OCI-LY3 (cell line): ENCODE measurements around the gene SH2D6.

Source experiments
- H2AFZ ChIP-seq: fragments of 200-600, 300-600 bp; shearing (Covaris generic); 2 replicates; pipeline ENCODE4 v1.6.0; 2014; ENCODE audit warnings: antibody characterized with exemption, low read depth, low read length
- H3K27ac ChIP-seq: fragments of 200-600, 300-600 bp; sonication (generic); 2 replicates; pipeline ENCODE4 v1.5.1; 2014; ENCODE audit warnings: mild to moderate bottlenecking, low read length, moderate library complexity, mixed read lengths
- H3K27me3 ChIP-seq: fragments of 200-600, 300-600 bp; sonication (generic); 2 replicates; pipeline ENCODE4 v1.6.1; 2014; ENCODE audit warnings: low read depth, low read length, mixed read lengths
- H3K36me3 ChIP-seq: fragments of 200-600, 300-600 bp; sonication (generic); replicated peaks from 2 replicates; pipeline ENCODE3; 2014; ENCODE audit warnings: low read depth, low read length, mixed read lengths
- H3K4me1 ChIP-seq: fragments of 300-600, 200-600 bp; sonication (generic); 2 replicates; pipeline ENCODE4 v1.6.1; 2014; ENCODE audit warnings: low read length, mixed read lengths
- H3K4me2 ChIP-seq: fragments of 200-600, 300-600 bp; sonication (generic); 2 replicates; pipeline ENCODE4 v1.6.1; 2014; ENCODE audit warnings: low read length, mixed read lengths
- H3K4me3 ChIP-seq: fragments of 300-600, 200-600 bp; sonication (generic); 2 replicates; pipeline ENCODE4 v1.5.1; 2014; ENCODE audit warnings: antibody characterized with exemption, mild to moderate bottlenecking, low read length, moderate library complexity
- H3K79me2 ChIP-seq: fragments of 300-600, 200-600 bp; shearing (Covaris generic); 2 replicates; pipeline ENCODE4 v1.6.1; 2014; ENCODE audit warnings: mild to moderate bottlenecking, low read length, mixed read lengths
- H3K9ac ChIP-seq: fragments of 300-600, 200-600 bp; shearing (Covaris generic); 2 replicates; pipeline ENCODE4 v1.6.0; 2014; ENCODE audit warnings: mild to moderate bottlenecking, low read length, moderate library complexity
- H3K9me3 ChIP-seq: fragments of 200-600, 300-600 bp; shearing (Covaris generic); 2 replicates; pipeline ENCODE4 v1.6.1; 2014; ENCODE audit warnings: low read length, mixed read lengths; ENCODE audit not compliant: insufficient read depth
- H4K20me1 ChIP-seq: fragments of 200-600, 300-600 bp; sonication (generic); 2 replicates; pipeline ENCODE4 v1.6.1; 2016; ENCODE audit warnings: low read length, mixed read lengths; ENCODE audit not compliant: insufficient read depth
- EZH2phosphoT487 ChIP-seq: fragments of 200-600 bp; shearing (Covaris generic); IDR thresholded peaks from 2 replicates; pipeline ENCODE4 v1.6.1; 2018; ENCODE audit warnings: antibody characterized with exemption, mixed run types, low read depth
- TF ChIP-seq, protein P1 (sequence below): fragments of 200-600, 300-600 bp; sonication (generic); IDR thresholded peaks from 2 replicates; pipeline ENCODE4 v1.5.1; 2014; ENCODE audit warnings: antibody characterized with exemption, low read length, low read depth

The SH2D6 gene

DNA sequence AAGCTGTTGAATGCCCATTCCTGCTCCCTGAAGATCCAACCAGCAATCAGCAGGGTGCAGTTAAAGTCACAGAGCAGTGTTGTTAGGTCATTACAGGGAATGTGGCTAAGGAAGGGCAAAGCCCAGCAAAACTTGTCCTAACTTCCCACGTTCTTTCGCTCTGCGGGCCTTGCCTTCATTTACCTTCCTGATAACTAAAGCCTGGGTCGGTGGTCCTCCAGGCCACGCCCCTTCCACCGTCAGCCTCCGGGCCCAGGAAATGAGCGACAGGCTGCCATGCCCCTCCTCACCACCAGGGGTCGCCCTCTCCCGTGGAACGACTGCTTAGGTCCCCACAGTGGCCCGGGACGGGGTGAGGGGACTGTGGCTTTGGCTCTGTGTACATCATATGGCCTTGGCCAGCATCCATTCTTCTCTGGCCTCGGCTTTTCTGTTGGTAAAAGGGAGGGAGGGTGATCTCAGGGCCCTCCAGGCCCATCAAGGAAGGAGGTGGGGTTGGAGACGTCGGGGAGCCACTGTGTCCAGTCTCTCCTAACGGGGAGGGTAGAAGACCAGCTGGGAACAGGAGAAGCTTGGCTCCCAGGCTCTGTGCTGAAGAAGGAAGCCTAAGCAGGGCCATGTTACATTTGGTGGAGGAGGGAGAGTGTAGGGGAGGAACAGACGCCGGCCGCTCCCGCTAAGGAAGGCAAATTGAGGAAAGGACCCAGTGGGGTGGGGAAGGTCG, 2.2 kb downstream of the SH2D6 start:
- Histone ChIP-seq H3K9me3 (no peaks in the 10 kb centered on the region), H3K4me1 (peaks cover 48% of the 10 kb centered on the region), H3K27ac (peak overlapping the region; percentile 19; the same call in 1 of the 2 replicates), H3K4me3 (peak overlapping the region; percentile 78), H4K20me1 (no peaks in the 10 kb centered on the region), H3K79me2 (peaks cover 5% of the 10 kb centered on the region; the same call in 1 of the 2 replicates), H2AFZ (peak overlapping the region; percentile 91), H3K4me2 (peak overlapping the region; percentile 92), H3K36me3 (no peaks in the 10 kb centered on the region), H3K27me3 (no peaks in the 10 kb centered on the region), H3K9ac (peak overlapping the region; percentile 74)
- TF ChIP-seq, protein P1, sequence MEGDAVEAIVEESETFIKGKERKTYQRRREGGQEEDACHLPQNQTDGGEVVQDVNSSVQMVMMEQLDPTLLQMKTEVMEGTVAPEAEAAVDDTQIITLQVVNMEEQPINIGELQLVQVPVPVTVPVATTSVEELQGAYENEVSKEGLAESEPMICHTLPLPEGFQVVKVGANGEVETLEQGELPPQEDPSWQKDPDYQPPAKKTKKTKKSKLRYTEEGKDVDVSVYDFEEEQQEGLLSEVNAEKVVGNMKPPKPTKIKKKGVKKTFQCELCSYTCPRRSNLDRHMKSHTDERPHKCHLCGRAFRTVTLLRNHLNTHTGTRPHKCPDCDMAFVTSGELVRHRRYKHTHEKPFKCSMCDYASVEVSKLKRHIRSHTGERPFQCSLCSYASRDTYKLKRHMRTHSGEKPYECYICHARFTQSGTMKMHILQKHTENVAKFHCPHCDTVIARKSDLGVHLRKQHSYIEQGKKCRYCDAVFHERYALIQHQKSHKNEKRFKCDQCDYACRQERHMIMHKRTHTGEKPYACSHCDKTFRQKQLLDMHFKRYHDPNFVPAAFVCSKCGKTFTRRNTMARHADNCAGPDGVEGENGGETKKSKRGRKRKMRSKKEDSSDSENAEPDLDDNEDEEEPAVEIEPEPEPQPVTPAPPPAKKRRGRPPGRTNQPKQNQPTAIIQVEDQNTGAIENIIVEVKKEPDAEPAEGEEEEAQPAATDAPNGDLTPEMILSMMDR, result peak; percentile 98
- TF ChIP-seq EZH2phosphoT487, result no peak

DNA sequence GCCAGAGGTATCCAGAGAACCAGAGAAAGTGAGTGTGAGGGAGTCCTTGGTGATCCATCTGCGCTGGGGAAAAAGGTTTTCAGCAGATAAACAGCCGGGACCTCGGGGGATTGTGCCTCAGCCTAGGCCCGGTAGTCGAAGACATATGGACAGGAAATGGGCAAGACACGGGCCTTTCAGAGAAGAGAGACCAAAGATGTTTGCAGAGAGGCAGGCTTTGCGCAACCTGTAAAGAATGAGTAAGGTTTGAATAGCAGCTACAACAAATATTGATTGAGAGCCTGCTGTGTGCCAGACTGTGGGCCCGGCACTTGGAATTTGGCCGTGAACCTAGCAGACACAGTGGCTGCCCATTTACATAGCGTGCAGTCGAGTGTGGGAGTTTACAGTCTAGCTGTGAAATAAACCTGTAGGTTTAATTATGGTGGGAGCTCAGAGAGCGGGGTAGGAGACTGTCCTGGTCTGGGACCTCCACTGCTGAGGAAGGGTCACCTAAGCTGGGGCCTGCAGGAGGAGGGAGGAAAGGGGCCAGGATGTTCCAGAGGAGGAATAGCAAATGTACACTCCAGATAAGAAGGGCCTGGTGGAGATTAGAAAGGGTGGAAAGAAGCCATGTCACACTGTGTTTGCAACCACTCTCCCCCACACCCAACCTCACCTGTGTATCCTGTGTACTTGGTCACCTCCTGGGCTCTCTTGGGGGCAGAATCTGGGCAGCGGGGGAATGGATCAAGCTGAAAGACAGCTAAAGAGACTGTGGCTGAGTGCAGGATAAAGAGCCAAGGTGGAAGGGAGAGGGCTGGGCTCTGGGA, 3.0 kb downstream of the SH2D6 start:
- Histone ChIP-seq H3K4me2 (peak overlapping the region; percentile 92), H4K20me1 (no peaks in the 10 kb centered on the region), H3K27me3 (no peaks in the 10 kb centered on the region), H3K4me3 (peak overlapping the region; percentile 78), H3K9ac (peak overlapping the region; percentile 74), H3K36me3 (no peaks in the 10 kb centered on the region), H3K79me2 (peaks cover 5% of the 10 kb centered on the region; the same call in 1 of the 2 replicates), H2AFZ (peak overlapping the region; percentile 85), H3K4me1 (peaks cover 41% of the 10 kb centered on the region), H3K9me3 (no peaks in the 10 kb centered on the region), H3K27ac (peak overlapping the region; percentile 19; the same call in 1 of the 2 replicates)
- TF ChIP-seq, protein P1, result no peak
- no peak for TF ChIP-seq EZH2phosphoT487

DNA sequence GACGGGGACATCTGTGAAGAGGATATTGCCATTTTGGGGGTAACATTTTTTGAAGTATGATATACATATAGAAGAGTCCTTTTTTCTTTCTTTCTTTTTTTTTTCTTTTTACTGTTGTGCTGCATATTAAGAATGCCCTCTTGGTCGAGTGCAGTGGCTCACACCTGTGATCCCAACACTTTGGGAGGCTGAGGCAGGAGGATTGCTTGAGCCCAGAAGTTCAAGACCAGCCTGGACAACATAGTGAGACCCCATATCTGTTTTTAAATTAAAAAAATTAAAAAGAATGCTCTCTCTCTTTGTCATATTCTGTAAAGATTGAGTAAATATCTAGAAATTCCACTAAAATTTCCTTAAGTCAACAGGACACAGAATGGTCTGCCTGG, 3.6 kb downstream of the SH2D6 start:
- H3K9ac ChIP-seq, result no peak overlapping the region
- H3K79me2 ChIP-seq, result peaks cover 5% of the 10 kb centered on the region; the same call in 1 of the 2 replicates
- H3K27me3 ChIP-seq, result no peaks in the 10 kb centered on the region
- H3K27ac ChIP-seq, result no peak overlapping the region
- no peaks in the 10 kb centered on the region for H3K9me3 ChIP-seq
- H3K36me3 ChIP-seq, result no peaks in the 10 kb centered on the region
- H3K4me1 ChIP-seq, result peaks cover 35% of the 10 kb centered on the region
- no peak overlapping the region for H2AFZ ChIP-seq
- no peak overlapping the region for H3K4me3 ChIP-seq
- no peak for TF ChIP-seq EZH2phosphoT487
- TF ChIP-seq, protein P1, result no peak
- no peak overlapping the region for H3K4me2 ChIP-seq
- no peaks in the 10 kb centered on the region for H4K20me1 ChIP-seq

DNA sequence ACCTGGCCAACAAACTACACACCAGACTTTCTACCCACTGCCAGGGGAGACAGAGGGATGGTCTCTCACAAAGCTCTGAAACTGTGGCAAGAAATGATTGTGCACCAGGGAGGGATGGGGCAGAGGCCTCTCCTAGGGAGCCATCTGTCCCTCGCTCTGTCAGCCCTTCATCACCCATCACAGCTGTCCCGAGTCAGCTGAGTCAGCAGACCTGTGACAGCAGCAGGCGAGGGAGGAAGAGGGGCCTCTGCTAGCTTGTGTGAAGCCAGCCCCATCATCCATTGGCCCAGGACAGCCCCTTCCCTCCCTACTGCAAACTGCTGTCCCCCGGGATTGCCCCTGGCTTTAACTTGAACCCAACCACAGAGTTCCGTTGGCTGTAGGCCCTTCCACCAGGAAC, 5.0 kb downstream of the SH2D6 start:
- H3K4me1 ChIP-seq, result peaks cover 26% of the 10 kb centered on the region
- no peak overlapping the region for H3K27ac ChIP-seq
- no peaks in the 10 kb centered on the region for H3K9me3 ChIP-seq
- H3K27me3 ChIP-seq, result no peaks in the 10 kb centered on the region
- H3K9ac ChIP-seq, result no peak overlapping the region
- no peak overlapping the region for H3K4me2 ChIP-seq
- no peak overlapping the region for H3K4me3 ChIP-seq
- no peak overlapping the region; the same call in 1 of the 2 replicates for H2AFZ ChIP-seq
- no peaks in the 10 kb centered on the region for H3K36me3 ChIP-seq
- TF ChIP-seq EZH2phosphoT487, result no peak
- TF ChIP-seq, protein P1, result no peak
- no peaks in the 10 kb centered on the region; the same call in 1 of the 2 replicates for H3K79me2 ChIP-seq
- H4K20me1 ChIP-seq, result no peaks in the 10 kb centered on the region
